CD4-positive, alpha-beta T cell treated with Interleukin-6 at 100 ng/mL for 8 hours (primary cell): ENCODE data around the gene PCSK1.
"Not testable (repeated sequence)": the region's sequence is repeated elsewhere in the genome, so short reads cannot be mapped to it uniquely, and the experiment has no call there.

Experiments used
- DNase-seq: peaks from one replicate; pipeline ENCODE4 v3.0.0-alpha.2; 2020; ENCODE audit warnings: mixed read lengths, low spot score

PCSK1 gene

DNA sequence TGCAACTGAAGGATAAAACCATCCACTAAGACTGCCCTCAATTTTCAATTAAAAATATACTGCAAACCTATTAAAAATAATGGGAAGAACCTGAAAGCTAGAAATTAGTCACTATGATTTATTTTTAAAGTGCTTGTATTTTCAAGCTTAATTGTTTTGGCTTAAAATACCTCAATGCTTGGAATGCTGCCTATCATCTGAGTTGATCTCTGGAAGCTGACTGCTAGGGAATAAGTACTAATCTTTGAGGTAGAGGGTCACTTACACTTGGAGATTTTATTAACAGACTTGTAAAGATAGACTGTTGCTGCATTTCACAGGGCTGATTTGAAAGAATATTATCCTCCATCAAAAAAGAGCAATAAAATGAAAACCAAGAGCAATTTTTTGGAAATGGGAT is 6.2 kb downstream of the PCSK1 start:
- no peak for DNase-seq

DNA sequence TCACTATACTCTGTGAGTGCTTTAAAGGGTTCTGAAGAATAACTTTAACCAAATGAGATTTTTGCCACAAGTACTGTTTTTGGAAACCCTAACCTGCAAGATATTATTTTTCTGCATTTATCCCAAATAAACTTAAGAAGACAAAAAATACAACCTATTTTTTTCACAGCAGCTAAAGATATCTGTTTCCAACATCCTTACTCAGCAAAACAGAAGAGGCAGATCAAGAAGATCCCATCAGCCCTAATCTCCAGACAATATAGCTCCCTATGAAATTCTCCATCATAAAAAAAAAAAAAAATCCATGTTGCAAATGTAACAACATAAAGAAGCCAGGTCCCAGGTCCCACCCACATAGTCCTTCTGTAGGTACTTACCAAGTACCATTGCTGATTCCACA is 7.6 kb downstream of the PCSK1 start:
- no peak for DNase-seq

DNA sequence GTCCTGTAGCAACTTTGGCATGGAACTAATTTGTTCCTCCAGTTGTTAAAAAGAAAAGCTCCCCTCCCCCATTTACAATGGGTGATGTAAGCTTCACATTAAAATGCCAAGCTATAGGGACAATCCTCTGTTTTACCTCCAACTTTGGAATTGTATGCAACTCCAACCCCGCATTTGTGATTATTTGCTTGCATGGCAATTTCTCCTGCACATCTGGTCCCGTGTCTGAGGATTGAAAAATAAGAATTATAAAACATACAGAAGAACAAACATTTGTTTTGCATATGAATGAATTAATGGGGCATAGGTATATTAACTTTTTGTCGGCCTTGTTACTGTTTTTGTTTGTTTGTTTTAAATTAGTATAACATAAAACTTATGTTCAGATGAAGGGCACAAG is 17.2 kb downstream of the PCSK1 start:
- no peak for DNase-seq

DNA sequence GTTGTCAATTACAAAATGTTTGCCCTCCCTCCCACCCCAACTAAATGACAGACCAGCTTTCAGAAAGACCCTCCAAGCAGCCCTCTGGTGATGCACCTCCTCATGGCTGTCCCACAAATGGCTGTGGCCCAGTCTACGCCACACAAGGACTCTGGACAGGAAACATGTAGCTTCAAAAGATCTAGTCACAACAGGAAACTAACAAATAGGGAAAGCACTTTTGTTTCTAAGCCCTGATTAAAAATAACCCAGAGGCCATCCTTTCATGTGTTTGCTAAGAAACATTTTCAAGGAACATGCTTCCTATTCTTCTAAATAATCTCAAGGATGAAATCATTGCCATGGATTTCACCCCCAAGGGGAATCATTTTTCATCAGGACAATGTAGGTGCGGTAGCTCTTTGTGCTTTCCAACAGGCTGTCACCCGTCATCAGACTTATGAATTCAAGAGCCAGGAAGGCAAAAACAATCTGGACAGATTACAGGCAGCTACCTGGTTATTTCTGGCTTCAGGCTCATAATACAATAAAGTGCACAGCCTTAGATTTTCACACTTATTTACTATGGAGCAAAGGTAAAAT is 20.1 kb downstream of the PCSK1 start:
- no peak for DNase-seq

DNA sequence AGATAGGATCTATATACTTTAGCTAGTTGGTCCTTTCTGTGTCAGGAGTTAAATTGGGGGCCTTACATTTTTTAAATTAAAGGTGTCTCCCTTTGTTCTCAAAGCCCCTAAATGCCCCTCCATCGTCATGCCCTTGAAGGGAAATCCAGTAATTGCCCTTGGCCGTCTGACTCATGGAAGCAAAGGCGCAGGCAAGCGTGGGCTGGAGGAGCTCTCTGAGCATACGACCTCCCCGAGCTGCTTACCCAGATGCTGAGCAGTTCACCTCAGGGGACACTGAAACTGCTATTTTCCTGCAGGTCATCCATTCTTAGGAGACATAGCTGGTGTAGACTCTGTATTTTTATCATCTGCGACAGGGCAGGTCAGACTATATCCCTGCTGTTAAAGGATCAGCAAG is 23.0 kb downstream of the PCSK1 start:
- DNase-seq: no peak

DNA sequence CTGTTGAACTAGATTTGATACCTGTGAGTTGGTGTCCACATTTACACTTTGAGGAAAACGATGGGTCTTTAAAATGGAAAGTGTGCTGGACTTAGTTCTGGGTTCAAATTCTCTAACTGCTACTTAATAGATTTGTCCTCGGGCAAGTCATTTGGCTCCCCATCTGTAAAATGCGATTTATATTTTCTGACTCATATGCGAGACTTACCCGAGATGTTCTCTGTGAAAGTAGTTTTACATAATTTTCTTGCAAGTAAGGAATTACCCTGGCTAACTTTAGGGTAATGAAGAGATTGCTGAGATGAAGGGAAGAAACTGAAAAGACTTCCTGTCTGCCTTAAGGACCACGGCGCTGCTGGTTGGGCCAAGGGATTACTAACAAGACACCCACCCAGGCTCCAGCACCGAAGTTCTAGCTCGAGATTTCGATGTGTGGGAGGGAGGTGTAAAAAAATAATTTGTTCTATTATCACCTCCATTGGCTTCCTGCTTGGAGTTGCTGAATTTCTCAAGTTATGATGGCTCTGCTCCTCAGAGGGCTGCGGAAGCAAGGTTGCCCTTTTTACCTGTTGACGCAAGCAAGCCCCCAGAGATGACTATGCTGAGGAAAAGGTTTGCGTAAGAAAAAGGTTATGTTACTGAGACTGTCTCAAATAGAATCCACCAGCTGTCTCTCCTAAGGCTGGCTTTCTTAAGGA is 24.1 kb downstream of the PCSK1 start:
- no peak for DNase-seq

DNA sequence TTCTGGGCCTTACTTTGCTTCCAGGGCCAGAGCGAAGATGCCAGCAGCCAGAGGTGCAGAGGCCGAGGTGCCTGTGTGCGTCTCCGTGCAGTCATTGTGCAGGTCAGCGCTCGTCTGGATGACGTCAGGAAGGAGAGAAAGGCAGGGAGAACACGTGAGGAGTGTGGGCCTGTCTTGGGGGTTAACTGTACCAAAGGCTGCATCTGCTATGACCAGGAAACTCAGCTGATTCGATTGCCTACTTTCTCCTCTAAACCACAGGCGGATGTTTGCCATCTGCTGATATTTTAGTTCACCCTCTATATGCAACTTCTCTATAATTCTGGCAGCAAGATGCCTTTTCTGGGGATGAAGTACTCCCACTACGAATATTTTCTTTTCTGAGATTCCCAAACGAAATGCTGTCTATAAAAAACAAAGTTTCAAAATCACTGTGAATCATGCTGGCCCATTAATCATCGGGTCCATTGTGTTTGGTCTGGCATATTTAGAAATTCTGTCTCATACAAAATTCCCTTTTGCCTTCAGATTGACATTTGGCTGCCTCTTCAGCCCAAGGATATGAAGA is 24.8 kb downstream of the PCSK1 start:
- no peak for DNase-seq

DNA sequence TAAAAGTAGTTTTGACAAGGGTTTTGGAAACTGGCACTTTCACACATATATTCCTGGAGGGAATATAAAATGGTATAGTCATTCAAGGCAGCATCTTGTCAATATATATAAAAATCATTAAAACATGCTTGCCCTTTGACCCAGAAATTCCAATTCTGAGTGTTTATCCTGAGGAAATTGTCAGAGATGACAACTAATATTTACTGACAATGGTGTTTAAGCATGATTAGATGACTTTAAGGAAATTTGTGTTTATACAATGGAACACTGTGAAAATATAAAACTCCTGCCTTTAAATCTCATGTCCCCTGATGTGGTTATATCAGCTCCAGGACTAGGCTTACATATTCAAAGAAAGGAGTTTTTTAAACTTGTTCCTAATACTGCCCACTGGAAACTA is 25.6 kb downstream of the PCSK1 start:
- DNase-seq: no peak

DNA sequence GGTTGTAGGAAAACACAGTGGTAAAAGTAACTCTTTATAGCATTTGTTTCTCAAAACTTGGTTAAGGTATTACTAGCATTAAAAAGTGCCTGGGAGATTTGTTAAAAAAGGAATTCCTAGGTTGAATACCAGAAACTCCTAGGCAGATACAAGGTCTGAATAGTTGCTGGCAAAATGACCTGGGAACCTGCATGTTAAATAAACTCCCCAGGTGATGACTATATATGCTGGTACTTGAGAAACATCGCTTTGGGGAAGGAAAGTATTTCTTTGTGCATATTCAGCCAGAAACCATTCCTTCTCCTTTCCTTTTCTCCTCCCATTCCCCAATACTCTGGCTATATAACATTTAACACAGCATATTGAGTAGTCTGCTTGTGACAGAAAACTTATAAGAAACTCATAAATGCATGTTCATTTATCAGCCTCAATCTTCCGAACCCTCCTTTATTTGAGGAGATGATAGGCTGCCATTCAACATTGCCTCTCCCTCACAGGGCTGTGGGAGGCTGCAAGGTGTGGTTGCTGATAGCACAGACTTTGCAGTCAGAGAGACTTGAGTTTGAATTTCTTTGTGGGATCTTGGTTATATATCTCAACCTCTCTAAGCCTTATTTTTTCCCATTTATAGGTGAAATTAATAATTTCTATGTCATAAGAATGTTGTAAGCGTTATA is 28.7 kb downstream of the PCSK1 start:
- no peak for DNase-seq

DNA sequence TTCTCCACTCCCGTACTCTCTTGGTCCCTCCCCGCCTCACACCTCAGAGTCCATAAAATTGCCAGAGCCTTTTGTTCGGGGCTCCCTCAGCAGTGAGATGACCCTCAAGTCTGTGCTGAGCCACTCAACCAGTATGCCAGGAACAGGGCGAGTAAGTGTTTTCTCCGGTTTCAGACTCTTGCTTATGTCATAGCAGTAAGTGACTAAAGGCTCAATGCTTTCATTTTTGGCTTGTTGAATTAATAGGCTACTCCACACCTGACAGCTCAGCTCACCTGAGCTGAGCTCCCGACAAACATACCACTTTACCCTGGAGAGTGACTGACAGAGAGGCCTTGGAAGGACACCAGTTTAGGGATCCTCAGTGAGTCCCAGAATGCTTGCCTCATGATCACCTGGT is 30.5 kb downstream of the PCSK1 start:
- no peak for DNase-seq

DNA sequence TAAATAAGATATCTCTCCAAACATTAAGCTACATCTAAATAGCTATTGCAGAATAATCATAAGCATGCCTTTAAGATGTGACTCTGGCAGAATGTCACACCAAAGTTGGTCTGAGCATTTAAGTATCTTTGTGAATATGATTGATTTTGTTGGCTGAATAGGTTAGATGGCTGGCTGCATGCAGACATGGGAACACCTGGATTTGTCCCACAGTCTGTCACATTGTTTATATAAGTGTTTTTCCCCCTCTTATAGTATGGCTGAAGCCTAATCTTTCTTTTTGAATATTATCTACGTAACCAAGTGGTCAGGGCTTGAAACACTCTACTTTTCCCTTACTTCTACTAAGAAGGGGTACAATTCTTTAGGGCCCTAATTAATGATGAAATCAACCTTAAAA is 36.2 kb downstream of the PCSK1 start:
- DNase-seq: no peak

DNA sequence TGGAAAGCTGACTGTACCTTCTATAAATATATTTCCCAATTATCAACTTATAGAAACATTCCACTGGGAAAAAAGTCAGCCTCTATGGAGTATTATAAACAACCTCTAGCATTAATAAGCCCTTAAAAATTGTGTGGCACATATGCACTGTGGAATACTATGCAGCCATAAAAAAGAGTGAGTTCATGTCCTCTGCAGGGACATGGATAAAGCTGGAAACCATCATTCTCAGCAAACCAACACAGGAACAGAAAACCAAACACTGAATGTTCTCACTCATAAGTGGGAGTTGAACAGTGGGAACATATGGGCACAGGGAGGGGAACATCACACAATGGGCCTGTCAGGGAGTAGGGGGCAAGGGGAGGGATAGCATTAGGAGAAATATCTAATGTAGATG is 37.8 kb downstream of the PCSK1 start:
- DNase-seq: not testable (repeated sequence)

DNA sequence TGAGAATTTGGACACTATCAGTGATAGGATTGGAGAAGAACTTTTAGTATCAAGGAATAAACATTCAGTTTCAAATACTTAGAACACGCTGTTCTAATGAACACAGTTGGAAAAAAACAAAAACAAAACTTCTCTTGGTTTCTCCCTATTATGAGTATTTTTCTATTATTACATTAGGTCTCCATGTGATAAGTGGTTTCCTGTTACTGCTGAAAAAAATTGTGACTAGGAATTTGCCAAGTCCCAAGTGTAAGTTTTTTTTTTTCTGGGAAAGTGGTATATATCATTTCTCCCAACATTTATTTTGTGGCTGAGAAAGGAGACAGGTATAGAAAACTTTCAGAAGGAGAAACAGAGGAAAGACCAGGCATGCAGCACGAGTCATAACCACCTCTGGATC is 41.1 kb downstream of the PCSK1 start:
- DNase-seq: no peak

DNA sequence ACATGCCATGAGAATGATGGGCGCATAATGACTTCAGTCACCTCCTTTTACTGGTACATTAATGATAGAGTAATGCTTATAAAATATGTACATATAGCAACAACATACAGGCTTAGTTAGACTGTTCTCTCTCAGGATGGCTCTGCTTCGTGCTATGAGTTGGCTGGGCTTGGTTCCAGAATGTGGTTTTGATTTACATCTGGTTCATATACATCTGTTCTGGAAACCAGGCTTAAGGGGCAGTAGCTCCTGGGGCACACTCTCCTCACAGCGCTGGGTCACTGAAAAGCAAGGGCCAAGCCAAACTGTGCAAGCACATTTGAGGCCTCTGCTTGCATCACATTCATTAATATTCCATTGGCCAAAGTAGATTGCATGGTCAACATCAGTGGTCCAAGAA is 44.9 kb downstream of the PCSK1 start:
- DNase-seq: no peak

DNA sequence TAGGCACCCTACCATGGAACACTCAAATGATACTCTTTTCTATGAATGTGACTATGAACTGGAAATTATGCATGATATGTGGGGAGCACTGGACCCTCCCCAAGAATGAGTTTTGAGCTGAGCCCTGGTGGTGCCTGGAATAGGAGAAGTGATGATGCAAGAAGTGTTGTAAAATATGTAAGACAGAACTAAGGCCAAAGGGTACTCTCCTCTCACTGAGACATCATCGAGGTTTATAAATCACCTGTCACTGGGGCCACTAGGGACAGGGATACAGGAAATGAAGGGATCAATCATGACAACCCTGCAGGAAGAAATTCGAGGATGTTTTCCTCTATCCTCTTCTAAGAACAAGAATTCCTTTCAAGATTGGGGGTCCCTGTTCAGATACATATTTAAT is 45.4 kb downstream of the PCSK1 start:
- DNase-seq: no peak

DNA sequence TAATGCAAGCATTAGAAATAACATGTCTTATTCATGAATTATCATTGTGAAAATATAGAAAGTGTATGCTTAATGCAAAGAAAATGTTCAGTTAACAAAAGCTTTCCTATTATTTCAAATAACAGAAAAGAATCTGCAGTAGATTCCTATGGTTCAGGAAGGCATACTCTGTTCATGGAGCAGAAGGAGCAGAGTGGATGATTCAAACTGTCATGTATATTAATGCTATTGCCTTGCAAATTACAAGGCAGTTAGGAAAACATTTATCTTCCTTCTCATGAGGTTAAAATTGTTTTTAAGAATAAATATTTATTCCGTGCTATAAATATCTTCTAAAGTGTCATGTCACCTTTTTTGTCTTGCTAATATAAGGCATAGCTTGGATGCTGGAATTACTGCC is 47.5 kb downstream of the PCSK1 start:
- DNase-seq: no peak

DNA sequence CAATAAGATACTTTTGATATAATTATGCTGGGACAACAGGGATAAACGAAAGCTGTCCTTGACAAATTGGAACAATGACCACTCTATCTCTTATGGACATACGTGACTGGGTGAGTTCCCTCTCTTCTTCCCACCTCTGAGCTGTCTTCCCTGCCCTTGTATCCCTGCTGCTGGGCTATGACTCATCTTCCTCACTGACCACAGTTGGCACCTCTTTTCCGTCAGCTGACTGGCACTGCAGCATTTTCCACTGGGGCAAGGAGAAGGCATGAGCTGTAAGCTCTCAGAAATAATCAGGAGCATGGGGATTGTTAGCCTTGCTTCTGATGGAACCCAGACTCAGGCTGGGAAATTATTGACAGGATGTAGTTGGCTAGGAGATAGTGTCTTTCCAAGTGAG is 48.7 kb downstream of the PCSK1 start:
- DNase-seq: no peak

DNA sequence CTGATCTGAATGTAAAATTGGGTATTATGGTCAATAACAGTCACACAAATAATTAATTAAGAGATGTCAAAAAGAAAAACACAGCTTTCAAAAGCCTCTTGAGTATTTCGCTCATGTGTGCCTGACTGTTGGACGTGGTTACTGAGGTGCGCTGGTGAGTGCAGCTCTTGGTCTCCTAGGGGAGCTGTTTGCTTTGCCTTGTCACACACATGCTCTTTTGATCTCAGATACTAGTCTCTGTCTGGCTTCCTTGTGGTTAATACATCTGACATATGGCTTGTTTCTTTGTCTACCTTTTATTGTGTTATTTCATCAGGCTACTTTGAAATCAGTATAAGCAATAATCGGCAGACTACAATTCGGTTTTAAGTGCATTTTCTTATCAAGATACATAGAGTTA is 51.5 kb downstream of the PCSK1 start:
- DNase-seq: no peak

DNA sequence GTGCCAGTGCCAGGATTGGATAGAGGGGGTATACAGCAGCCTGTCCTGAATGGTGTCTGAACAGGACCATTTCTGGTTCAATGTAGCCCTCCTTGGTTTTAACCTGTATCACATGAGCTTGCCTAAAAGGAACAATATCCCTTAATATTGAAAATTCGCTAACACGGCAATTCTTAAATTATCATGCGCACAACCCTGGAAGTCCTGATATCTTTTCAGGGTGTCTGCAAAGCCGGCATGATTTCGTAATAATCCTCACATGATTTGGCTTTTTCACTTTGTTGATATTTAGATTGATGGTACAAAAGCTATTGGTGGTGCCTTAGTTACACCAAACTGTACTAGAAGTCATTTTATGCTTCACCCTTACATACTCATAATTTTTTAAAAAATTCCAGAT is 53.2 kb downstream of the PCSK1 start:
- no peak for DNase-seq

DNA sequence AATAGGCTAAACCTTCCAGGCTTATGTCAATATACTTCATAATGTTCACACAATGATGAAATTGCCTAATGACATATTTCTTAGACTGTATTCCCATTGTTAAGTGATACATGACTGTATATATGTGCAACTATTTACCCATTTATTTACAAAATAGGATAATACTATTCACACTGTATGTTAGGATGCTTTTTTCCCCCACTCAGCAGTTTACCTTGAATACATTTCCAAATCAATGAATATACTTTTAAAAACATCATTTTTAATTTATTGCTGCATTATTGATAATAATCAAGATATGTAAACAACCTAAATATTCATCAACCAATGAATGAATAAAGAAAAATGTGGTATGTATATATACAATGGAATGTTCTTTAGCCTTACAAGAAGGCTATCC is 55.5 kb downstream of the PCSK1 start:
- DNase-seq: no peak

DNA sequence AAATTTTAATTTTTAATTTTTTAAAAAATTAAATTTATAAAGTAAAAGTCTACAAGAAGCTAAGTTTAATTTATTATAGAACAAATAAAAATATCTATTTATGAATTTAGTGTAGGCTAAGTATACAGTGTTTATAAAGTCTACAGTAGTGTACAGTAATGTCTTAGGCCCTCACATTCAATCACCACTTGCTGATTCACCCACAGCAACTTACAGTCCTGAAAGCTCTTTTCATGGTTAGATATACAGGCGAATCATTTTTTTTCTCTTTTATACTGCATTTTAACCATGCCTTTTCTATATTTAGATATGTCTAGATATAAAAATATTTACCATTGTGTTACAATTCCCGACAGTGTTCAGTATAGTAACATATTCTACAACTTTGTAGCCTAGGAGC is 55.9 kb downstream of the PCSK1 start:
- no peak for DNase-seq

DNA sequence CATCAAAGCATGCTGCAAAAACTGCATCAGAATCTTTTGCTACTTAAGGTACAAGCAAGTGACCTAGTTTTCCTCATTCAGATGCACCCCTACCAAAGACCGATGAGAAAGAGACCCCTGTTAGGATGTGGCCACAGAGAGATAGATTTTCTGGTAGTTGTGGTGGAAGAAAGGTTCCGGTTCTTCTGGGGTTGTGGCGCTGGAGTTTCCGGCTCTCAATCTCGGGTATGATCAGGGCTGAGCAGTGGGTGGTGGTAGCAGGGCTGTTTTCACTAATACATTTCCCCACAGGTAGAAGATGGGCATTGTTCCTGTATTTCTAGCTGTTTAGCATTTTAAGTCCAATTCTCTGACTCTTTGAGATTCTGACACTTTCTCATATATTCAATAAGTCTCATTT is 58.4 kb downstream of the PCSK1 start:
- no peak for DNase-seq

DNA sequence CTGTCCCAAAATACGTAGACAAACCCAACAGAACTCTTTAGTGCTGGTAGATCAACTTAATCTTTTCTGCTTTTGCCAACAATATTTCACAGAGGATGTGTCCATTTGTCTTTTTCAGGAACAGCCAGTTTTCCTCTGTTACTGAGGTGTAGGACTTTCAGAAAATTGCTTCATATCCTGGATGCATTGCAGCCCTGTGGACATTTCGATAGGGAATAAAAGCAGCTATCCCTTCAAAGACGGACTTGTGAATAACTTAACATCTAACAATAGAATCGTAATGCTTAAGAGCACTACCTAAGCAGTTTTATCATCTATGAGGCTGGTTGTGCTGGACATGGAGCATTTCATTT is 59.7 kb downstream of the PCSK1 start:
- no peak for DNase-seq
